ENCODE measurements around the gene TMEM184A. TPM values are rescaled to one million over a fixed set of nuclear protein-coding genes. Genes with fewer than 3 reads are reported as not detected.

Gene TMEM184A
- total RNA-seq, 1 donor from 2014 or later = 6.6 TPM

GRCh38 chr7:1501487-1502270 is 54.3 kb downstream of the TMEM184A start:
- Mint-ChIP-seq H3K27me3 (no peaks in the 10 kb centered on the region), H3K27ac (no peak overlapping the region), H3K9me3 (no peaks in the 10 kb centered on the region), H3K4me1 (ENCODE audit: unreplicated experiment) (peaks cover 9% of the 10 kb centered on the region), H3K4me3 (peak overlapping the region; percentile 86), H3K36me3 (no peaks in the 10 kb centered on the region)
- TF ChIP-seq, protein P1, sequence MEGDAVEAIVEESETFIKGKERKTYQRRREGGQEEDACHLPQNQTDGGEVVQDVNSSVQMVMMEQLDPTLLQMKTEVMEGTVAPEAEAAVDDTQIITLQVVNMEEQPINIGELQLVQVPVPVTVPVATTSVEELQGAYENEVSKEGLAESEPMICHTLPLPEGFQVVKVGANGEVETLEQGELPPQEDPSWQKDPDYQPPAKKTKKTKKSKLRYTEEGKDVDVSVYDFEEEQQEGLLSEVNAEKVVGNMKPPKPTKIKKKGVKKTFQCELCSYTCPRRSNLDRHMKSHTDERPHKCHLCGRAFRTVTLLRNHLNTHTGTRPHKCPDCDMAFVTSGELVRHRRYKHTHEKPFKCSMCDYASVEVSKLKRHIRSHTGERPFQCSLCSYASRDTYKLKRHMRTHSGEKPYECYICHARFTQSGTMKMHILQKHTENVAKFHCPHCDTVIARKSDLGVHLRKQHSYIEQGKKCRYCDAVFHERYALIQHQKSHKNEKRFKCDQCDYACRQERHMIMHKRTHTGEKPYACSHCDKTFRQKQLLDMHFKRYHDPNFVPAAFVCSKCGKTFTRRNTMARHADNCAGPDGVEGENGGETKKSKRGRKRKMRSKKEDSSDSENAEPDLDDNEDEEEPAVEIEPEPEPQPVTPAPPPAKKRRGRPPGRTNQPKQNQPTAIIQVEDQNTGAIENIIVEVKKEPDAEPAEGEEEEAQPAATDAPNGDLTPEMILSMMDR (conservative IDR thresholded peaks at IDR 0.05) = no peak
- no peak for DNase-seq (ENCODE audit: extremely low spot score, unreplicated experiment)

DNA sequence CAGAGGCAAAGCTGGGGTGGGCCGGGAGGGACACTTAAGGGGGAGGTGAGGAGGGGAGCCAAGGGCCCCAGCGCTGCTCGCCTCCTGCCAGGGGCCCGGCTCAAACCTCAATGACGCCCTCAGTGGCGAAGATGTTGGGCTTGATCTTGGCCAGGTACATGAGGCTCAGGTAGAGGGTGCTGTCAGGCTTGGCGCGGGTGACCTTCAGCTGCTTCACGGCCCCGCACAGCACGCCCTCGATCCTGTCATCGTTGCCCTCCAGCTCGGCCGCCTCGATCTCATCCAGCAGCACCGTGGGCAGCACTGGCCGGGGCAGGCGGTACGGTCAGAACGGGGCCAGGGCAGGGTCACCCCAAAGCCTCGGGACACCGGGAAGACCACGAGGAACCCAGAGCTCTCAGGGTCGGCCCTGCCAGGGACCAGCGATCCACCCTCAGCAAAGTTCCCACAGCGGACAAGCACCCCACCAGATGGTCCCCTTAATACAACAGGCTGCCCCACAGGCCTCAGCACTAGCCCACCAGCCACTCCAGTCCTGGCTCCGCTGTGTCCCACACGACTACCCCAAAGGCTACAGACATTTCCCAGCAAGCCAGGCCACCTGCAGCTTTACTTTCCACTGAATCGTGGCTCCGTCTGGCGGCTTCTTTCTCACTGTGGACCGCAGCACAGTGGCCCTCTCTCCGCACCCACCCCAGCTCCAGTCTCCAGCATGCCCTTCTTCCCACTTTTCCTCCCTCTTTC is 55.8 kb downstream of the TMEM184A start:
- TF ChIP-seq, protein P1 (conservative IDR thresholded peaks at IDR 0.05) = no peak
- no peaks in the 10 kb centered on the region for H3K9me3 Mint-ChIP-seq

GRCh38 chr7:1499367-1500029 is 56.5 kb downstream of the TMEM184A start:
- no peak for DNase-seq (ENCODE audit: extremely low spot score, unreplicated experiment)
- Mint-ChIP-seq H3K27ac (no peak overlapping the region), H3K4me1 (ENCODE audit: unreplicated experiment) (peaks cover 8% of the 10 kb centered on the region), H3K27me3 (no peaks in the 10 kb centered on the region), H3K4me3 (no peak overlapping the region), H3K9me3 (no peaks in the 10 kb centered on the region), H3K36me3 (no peaks in the 10 kb centered on the region)
- TF ChIP-seq, protein P1 (conservative IDR thresholded peaks at IDR 0.05) = no peak

More for the DNA sequence above, 55.8 kb downstream of the TMEM184A start:
- no peaks in the 10 kb centered on the region for H3K36me3 Mint-ChIP-seq
- no peaks in the 10 kb centered on the region for H3K27me3 Mint-ChIP-seq
- no peak for DNase-seq (ENCODE audit: extremely low spot score, unreplicated experiment)
- no peak overlapping the region for H3K27ac Mint-ChIP-seq
- no peak overlapping the region for H3K4me3 Mint-ChIP-seq
- H3K4me1 Mint-ChIP-seq (ENCODE audit: unreplicated experiment) = peaks cover 8% of the 10 kb centered on the region

DNA sequence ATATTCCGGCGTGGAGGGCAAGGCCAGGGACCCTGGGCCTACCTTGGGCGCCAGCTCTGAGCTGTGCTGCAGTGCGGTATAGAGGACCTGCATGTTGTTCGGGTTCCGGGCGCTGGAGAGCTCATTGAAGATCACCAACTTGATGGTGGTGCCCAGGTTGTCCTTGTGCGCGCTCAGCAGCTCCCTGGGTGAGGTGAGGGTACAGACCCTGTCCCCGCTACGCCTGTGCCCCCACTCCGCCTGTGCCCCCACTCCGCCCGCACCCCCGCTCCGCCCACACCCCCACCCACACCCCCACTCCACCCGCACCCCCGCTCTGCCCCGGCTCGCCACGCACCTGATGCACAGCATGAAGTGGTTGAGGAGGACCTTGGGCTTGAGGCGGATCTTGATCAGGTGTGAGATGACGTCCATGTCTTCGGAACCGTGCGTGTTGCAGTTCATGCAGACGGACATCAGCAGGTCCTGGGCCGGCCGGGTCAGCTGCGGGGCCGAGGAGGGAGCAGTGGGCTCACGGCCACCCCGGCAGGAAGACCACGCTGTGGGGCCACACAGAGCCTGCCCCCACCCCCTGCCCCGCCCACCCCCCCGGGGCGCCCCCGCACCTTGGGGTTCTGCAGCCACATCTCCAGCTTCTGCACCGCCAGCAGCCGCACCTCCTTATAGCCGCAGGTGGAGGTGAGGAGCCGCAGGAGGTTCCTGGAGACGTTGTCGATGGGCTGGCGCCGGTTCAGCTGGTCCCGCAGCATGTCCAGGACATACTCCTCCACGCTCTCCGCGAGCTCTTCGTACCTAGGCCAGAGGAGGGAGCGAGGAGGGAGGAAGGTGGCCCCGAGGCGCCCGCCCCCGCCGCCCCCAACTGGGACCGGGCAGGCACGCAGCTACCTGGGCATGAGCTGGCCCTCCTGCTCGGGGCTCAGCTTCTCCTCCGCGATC is 57.4 kb downstream of the TMEM184A start:
- no peaks in the 10 kb centered on the region for H3K36me3 Mint-ChIP-seq
- no peaks in the 10 kb centered on the region for H3K27me3 Mint-ChIP-seq
- no peak for DNase-seq (ENCODE audit: extremely low spot score, unreplicated experiment)
- no peaks in the 10 kb centered on the region for H3K9me3 Mint-ChIP-seq
- TF ChIP-seq, protein P1 (conservative IDR thresholded peaks at IDR 0.05) = no peak
- no peak overlapping the region for H3K4me3 Mint-ChIP-seq
- peaks cover 8% of the 10 kb centered on the region for H3K4me1 Mint-ChIP-seq (ENCODE audit: unreplicated experiment)
- H3K27ac Mint-ChIP-seq = no peak overlapping the region

Measured in type B pancreatic cell (in vitro differentiated cells).